ENCODE measurements around the gene NEMP2. TPM values are rescaled to one million over a fixed set of nuclear protein-coding genes. Genes with fewer than 3 reads are reported as not detected.

The NEMP2 gene
- total and polyA plus RNA-seq, 4 donors: 5.7 to 6.9 (median 5.8) TPM

- Histone ChIP-seq H3K27me3 (ENCODE audit: control insufficient read depth, insufficient read depth, low read length) (no peaks in the 10 kb centered on the region), H3K9me3 (ENCODE audit: control insufficient read depth, insufficient read depth, low read length) (no peaks in the 10 kb centered on the region), H3K36me3 (ENCODE audit: control insufficient read depth, insufficient read depth, low read length) (no peaks in the 10 kb centered on the region), H3K4me1 (ENCODE audit: control insufficient read depth, insufficient read depth, low read length) (peaks cover 7% of the 10 kb centered on the region), H3K27ac (ENCODE audit: low read depth, low read length) (no peak overlapping the region), H3K4me3 (ENCODE audit: low read depth, low read length) (no peak overlapping the region)
- WGBS (ENCODE audit: insufficient coverage): 80% methylated on average over 2 of the region's 3 CpGs
- DNase-seq (ENCODE audit: low read depth in 4 of 6, low spot score in 6 of 6): no peak
These were observed 4.9 kb downstream of the NEMP2 start for GRCh38 chr2:190529486-190530247.

- H3K27me3 ChIP-seq (ENCODE audit: control insufficient read depth, insufficient read depth, low read length): no peaks in the 10 kb centered on the region
These were observed 6.0 kb downstream of the NEMP2 start for GRCh38 chr2:190528521-190529001.

GRCh38 chr2:190527918-190528317 is 6.6 kb downstream of the NEMP2 start:
- no peak for DNase-seq (ENCODE audit: low read depth in 4 of 6, low spot score in 6 of 6)
- no peaks in the 10 kb centered on the region for H3K9me3 ChIP-seq (ENCODE audit: control insufficient read depth, insufficient read depth, low read length)
- no peaks in the 10 kb centered on the region for H3K36me3 ChIP-seq (ENCODE audit: control insufficient read depth, insufficient read depth, low read length)
- no peaks in the 10 kb centered on the region for H3K4me1 ChIP-seq (ENCODE audit: control insufficient read depth, insufficient read depth, low read length)
- H3K4me3 ChIP-seq (ENCODE audit: low read depth, low read length): no peak overlapping the region
- H3K27me3 ChIP-seq (ENCODE audit: control insufficient read depth, insufficient read depth, low read length): no peaks in the 10 kb centered on the region
- no peak overlapping the region for H3K27ac ChIP-seq (ENCODE audit: low read depth, low read length)

More at GRCh38 chr2:190528521-190529001, 6.0 kb downstream of the NEMP2 start:
- Histone ChIP-seq H3K27ac (ENCODE audit: low read depth, low read length) (no peak overlapping the region), H3K4me3 (ENCODE audit: low read depth, low read length) (no peak overlapping the region), H3K36me3 (ENCODE audit: control insufficient read depth, insufficient read depth, low read length) (no peaks in the 10 kb centered on the region), H3K9me3 (ENCODE audit: control insufficient read depth, insufficient read depth, low read length) (no peaks in the 10 kb centered on the region), H3K4me1 (ENCODE audit: control insufficient read depth, insufficient read depth, low read length) (no peaks in the 10 kb centered on the region)
- no peak for DNase-seq (ENCODE audit: low read depth in 4 of 6, low spot score in 6 of 6)
- 60% methylated on average over 1 of the region's 1 CpG for WGBS (ENCODE audit: insufficient coverage)

DNA sequence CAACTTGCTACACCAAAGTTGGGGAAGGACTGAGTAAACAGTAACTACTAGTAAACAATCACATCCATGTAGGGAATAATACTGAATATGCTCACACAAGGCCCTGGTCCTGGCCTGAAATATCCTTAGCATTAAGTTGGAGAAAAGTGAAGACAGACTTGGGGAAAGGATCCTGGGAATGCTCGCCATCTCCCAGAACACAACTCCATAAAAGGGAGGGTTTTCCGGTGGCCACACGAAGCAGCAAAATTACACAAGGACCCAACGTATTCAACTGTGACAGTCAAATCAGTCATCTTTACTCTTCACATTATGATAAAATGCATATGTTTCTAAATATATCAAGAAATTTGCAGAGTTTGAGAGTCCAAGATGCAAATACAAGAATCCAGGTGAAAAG is 7.3 kb downstream of the NEMP2 start:
- H3K36me3 ChIP-seq (ENCODE audit: control insufficient read depth, insufficient read depth, low read length): no peaks in the 10 kb centered on the region
- H3K4me1 ChIP-seq (ENCODE audit: control insufficient read depth, insufficient read depth, low read length): no peaks in the 10 kb centered on the region
- no peaks in the 10 kb centered on the region for H3K27me3 ChIP-seq (ENCODE audit: control insufficient read depth, insufficient read depth, low read length)
- WGBS (ENCODE audit: insufficient coverage): no CpG with 5 or more reads among the region's 4 CpGs
- no peaks in the 10 kb centered on the region for H3K9me3 ChIP-seq (ENCODE audit: control insufficient read depth, insufficient read depth, low read length)
- H3K4me3 ChIP-seq (ENCODE audit: low read depth, low read length): no peak overlapping the region
- H3K27ac ChIP-seq (ENCODE audit: low read depth, low read length): no peak overlapping the region
- DNase-seq (ENCODE audit: low read depth in 4 of 6, low spot score in 6 of 6): no peak

- no peak overlapping the region for H3K4me3 ChIP-seq (ENCODE audit: low read depth, low read length)
- WGBS (ENCODE audit: insufficient coverage): 81% methylated on average over 3 of the region's 4 CpGs
- H3K4me1 ChIP-seq (ENCODE audit: control insufficient read depth, insufficient read depth, low read length): no peaks in the 10 kb centered on the region
- no peaks in the 10 kb centered on the region for H3K9me3 ChIP-seq (ENCODE audit: control insufficient read depth, insufficient read depth, low read length)
- H3K36me3 ChIP-seq (ENCODE audit: control insufficient read depth, insufficient read depth, low read length): no peaks in the 10 kb centered on the region
- no peaks in the 10 kb centered on the region for H3K27me3 ChIP-seq (ENCODE audit: control insufficient read depth, insufficient read depth, low read length)
- no peak overlapping the region for H3K27ac ChIP-seq (ENCODE audit: low read depth, low read length)
- DNase-seq (ENCODE audit: low read depth in 4 of 6, low spot score in 6 of 6): no peak
These were observed 8.3 kb downstream of the NEMP2 start for GRCh38 chr2:190526105-190526750.

DNA sequence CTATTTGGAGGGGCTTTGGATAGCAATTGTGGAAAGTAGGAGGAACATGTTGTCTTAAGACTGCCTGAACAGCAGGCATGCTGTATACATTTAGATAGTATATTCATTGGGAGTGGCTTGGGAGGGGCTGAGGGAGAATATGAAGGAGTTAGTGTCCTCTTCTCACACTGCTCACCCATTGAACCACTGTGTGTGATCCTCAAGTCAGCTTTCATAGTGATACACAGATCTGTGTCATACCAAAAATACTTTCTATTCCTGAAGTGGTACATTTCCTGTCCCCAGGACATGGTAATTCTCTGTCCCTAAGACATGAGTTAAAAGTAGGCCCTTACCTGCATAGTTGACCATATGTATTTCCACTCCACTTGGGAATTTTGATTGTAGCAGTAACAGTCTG is 9.6 kb downstream of the NEMP2 start:
- no peak for DNase-seq (ENCODE audit: low read depth in 4 of 6, low spot score in 6 of 6)
- no peak overlapping the region for H3K4me3 ChIP-seq (ENCODE audit: low read depth, low read length)
- no peaks in the 10 kb centered on the region for H3K4me1 ChIP-seq (ENCODE audit: control insufficient read depth, insufficient read depth, low read length)
- no peaks in the 10 kb centered on the region for H3K27me3 ChIP-seq (ENCODE audit: control insufficient read depth, insufficient read depth, low read length)
- no peaks in the 10 kb centered on the region for H3K9me3 ChIP-seq (ENCODE audit: control insufficient read depth, insufficient read depth, low read length)
- no peak overlapping the region for H3K27ac ChIP-seq (ENCODE audit: low read depth, low read length)
- no peaks in the 10 kb centered on the region for H3K36me3 ChIP-seq (ENCODE audit: control insufficient read depth, insufficient read depth, low read length)

DNA sequence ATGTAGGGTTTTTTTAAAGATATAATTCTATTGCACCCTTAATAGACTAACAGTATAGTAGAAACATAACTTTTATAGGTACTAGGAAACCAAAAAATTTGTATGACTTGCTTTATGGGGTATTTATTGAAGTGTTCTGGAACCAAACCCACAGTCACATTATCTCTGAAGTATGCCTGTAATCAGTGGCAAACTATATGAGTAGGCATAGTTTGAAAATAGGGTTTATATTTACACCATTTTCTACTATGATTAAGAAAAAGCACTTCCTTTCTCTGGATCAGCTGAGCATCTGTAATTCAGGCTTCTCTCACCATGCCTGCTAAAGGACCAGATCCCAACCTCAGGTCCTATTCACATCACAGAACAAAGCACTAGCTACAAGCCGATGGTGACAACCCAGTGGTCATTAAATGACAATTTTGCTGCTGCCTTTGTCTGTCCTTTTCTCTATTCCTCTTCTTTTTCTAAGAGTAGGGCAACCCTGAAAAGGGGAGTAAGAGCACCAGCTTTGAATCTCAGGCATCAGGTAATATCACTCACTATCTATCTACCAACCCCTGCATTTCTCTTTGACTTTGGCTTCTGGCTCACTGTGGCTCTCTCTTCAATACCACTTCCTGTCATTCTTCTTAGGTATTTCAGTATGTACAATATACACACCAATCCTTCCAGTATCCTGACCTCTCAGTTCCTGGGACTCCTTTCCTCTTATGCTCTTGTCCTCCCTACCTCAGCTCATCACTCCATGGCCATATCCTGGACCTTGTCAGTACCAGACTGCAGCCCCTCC is 14.4 kb downstream of the NEMP2 start:
- 29% methylated on average over 1 of the region's 1 CpG for WGBS (ENCODE audit: insufficient coverage)
- Histone ChIP-seq H3K9me3 (ENCODE audit: control insufficient read depth, insufficient read depth, low read length) (no peaks in the 10 kb centered on the region), H3K36me3 (ENCODE audit: control insufficient read depth, insufficient read depth, low read length) (no peaks in the 10 kb centered on the region), H3K4me3 (ENCODE audit: low read depth, low read length) (no peak overlapping the region), H3K4me1 (ENCODE audit: control insufficient read depth, insufficient read depth, low read length) (no peaks in the 10 kb centered on the region), H3K27me3 (ENCODE audit: control insufficient read depth, insufficient read depth, low read length) (no peaks in the 10 kb centered on the region), H3K27ac (ENCODE audit: low read depth, low read length) (no peak overlapping the region)
- DNase-seq (ENCODE audit: low read depth in 4 of 6, low spot score in 6 of 6): no peak

DNA sequence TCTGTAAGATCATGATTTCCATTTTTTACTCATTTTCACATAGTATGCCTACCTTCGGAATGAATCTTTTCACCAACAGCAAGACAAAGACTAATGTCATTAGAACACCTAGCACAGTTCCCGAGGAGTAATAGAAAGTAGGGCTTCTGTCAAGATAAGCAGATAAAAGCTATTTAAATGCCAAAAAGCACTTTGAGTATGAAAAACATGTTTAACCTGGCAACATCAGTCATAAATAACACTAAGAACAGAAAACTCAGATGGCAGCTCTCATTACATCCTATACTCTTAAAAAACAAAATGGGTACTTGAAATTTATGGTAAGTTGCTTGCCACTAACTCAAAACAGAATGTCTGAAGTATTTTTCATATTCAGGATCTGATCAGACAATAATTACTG is 17.1 kb downstream of the NEMP2 start:
- no peak for DNase-seq (ENCODE audit: low read depth in 4 of 6, low spot score in 6 of 6)
- WGBS (ENCODE audit: insufficient coverage): no CpG with 5 or more reads among the region's 2 CpGs

GRCh38 chr2:190515687-190516086 is 18.8 kb downstream of the NEMP2 start:
- Histone ChIP-seq H3K9me3 (ENCODE audit: control insufficient read depth, insufficient read depth, low read length) (no peaks in the 10 kb centered on the region), H3K27me3 (ENCODE audit: control insufficient read depth, insufficient read depth, low read length) (no peaks in the 10 kb centered on the region), H3K4me3 (ENCODE audit: low read depth, low read length) (no peak overlapping the region), H3K4me1 (ENCODE audit: control insufficient read depth, insufficient read depth, low read length) (no peaks in the 10 kb centered on the region), H3K27ac (ENCODE audit: low read depth, low read length) (no peak overlapping the region), H3K36me3 (ENCODE audit: control insufficient read depth, insufficient read depth, low read length) (no peaks in the 10 kb centered on the region)
- no peak for DNase-seq (ENCODE audit: low read depth in 4 of 6, low spot score in 6 of 6)
- WGBS (ENCODE audit: insufficient coverage): no CpG with 5 or more reads among the region's 1 CpG

More for the DNA sequence above, 17.1 kb downstream of the NEMP2 start:
- H3K27ac ChIP-seq (ENCODE audit: low read depth, low read length): no peak overlapping the region
- H3K4me1 ChIP-seq (ENCODE audit: control insufficient read depth, insufficient read depth, low read length): no peaks in the 10 kb centered on the region
- H3K36me3 ChIP-seq (ENCODE audit: control insufficient read depth, insufficient read depth, low read length): no peaks in the 10 kb centered on the region
- no peaks in the 10 kb centered on the region for H3K9me3 ChIP-seq (ENCODE audit: control insufficient read depth, insufficient read depth, low read length)
- no peaks in the 10 kb centered on the region for H3K27me3 ChIP-seq (ENCODE audit: control insufficient read depth, insufficient read depth, low read length)
- H3K4me3 ChIP-seq (ENCODE audit: low read depth, low read length): no peak overlapping the region

Measured in spinal cord (tissue), 10 donors.